Ascending aorta (tissue), 2 donors: ENCODE measurements around the gene ECM1. TPM values are rescaled to one million over a fixed set of nuclear protein-coding genes. Genes with fewer than 3 reads are reported as not detected.

Experiments used
- DNase-seq, 2 donors: peaks; one replicate each; pipeline ENCODE4 v3.0.0-alpha.2; 2019; ENCODE audit warnings: low spot score in 2 of 2
- H3K27ac ChIP-seq, 2 donors: fragments of 200-600 bp; sonication (generic); one replicate each; pipeline ENCODE4 v1.5.1; 2016 to 2017; ENCODE audit warnings: mild to moderate bottlenecking in 1 of 2
- H3K27me3 ChIP-seq: fragments of 200-600 bp; sonication (generic); one replicate; pipeline ENCODE4 v1.5.1; 2017
- H3K36me3 ChIP-seq, 2 donors: fragments of 200-600 bp; sonication (generic); one replicate each; pipeline ENCODE4 v1.5.1; 2016
- H3K4me1 ChIP-seq, 2 donors: fragments of 200-600 bp; sonication (generic); one replicate each; pipeline ENCODE4 v1.5.1; 2016 to 2017; ENCODE audit warnings: mild to moderate bottlenecking in 1 of 2
- H3K4me3 ChIP-seq, 2 donors: fragments of 200-600 bp; sonication (generic); one replicate each; pipeline ENCODE4 v1.5.1; 2016 to 2017; ENCODE audit warnings: mild to moderate bottlenecking in 1 of 2
- H3K9me3 ChIP-seq, 2 donors: fragments of 200-600 bp; sonication (generic); one replicate each; pipeline ENCODE4 v1.5.1; 2016
- intact Hi-C: fragments of 100-400 bp; cut with DNase I; formaldehyde crosslinking; loops from one replicate; pipeline ENCODE4 v1.15.1; 2023
- total RNA-seq: library from RNA; depleted of rRNA; stranded (reverse); fragments of >200 nt; gene quantifications from one replicate; pipeline ENCODE4 v1.1.0, GENCODE V29; 2016
- TF ChIP-seq, protein P1 (sequence below), 3 experiments: fragments of 200-600 bp in 2 of 3; fragments of 450-650 bp in 1 of 3; sonication (generic) in 2 of 3; IDR thresholded peaks; one replicate each; pipeline ENCODE4 v1.5.1; 2016 to 2019; ENCODE audit warnings: antibody characterized with exemption in 3 of 3, mild to moderate bottlenecking in 1 of 3, moderate library complexity in 1 of 3

ECM1 gene
- total RNA-seq, 1 donor from 2014 or later, result 55.8 TPM

DNA sequence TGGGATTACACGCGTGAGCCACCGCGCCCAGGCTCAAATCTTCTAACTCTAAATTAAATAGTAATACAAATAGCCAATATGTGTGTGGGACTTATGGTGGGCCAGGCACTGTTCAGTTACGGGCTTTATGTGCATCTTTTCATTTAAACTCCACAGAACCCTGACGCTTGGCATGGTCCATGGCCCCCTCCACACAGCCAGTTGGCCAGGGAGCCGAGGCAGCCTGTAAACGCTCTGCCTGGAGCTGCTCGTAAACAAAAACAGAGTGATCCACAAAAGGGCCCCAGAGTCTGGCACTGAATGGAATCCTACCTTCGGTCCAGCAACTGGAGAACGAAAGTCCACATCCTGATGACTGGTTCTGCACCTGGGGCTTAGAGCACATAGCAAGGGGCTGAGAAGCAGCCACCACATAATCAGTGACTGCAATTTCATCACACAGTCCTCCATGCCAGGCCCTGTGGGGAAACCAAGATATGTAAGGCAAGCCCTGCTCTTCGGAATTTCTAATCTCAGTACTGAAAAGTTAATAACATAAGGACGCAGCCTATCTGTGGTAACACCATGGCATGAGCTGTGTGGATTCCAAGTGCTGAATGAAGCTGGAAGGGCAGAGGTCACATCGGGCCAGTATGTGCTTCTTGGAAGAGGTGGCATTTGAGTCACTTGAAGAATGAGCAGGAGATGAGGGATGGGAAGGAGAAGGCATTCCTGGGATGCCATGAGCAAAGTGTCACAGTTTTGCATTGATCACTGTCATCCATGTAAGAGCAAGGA is 27.8 kb downstream of the ECM1 start:
- DNase-seq, result no peak
- Histone ChIP-seq H3K27me3 (no peaks in the 10 kb centered on the region), H3K9me3 (no peaks in the 10 kb centered on the region), H3K4me3 (no peak overlapping the region), H3K36me3 (no peaks in the 10 kb centered on the region), H3K4me1 (peaks cover 25 to 30% of the 10 kb centered on the region in 2 donors), H3K27ac (peak overlapping the region; percentile 89 to 92)
- TF ChIP-seq, protein P1, sequence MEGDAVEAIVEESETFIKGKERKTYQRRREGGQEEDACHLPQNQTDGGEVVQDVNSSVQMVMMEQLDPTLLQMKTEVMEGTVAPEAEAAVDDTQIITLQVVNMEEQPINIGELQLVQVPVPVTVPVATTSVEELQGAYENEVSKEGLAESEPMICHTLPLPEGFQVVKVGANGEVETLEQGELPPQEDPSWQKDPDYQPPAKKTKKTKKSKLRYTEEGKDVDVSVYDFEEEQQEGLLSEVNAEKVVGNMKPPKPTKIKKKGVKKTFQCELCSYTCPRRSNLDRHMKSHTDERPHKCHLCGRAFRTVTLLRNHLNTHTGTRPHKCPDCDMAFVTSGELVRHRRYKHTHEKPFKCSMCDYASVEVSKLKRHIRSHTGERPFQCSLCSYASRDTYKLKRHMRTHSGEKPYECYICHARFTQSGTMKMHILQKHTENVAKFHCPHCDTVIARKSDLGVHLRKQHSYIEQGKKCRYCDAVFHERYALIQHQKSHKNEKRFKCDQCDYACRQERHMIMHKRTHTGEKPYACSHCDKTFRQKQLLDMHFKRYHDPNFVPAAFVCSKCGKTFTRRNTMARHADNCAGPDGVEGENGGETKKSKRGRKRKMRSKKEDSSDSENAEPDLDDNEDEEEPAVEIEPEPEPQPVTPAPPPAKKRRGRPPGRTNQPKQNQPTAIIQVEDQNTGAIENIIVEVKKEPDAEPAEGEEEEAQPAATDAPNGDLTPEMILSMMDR (IDR thresholded peaks at IDR 0.05), result no peak
- intact Hi-C loops, result loop anchor here (10.0 kb wide), 1 partner anchor 171 kb away; the partner anchor contains the start of gene RPRD2

DNA sequence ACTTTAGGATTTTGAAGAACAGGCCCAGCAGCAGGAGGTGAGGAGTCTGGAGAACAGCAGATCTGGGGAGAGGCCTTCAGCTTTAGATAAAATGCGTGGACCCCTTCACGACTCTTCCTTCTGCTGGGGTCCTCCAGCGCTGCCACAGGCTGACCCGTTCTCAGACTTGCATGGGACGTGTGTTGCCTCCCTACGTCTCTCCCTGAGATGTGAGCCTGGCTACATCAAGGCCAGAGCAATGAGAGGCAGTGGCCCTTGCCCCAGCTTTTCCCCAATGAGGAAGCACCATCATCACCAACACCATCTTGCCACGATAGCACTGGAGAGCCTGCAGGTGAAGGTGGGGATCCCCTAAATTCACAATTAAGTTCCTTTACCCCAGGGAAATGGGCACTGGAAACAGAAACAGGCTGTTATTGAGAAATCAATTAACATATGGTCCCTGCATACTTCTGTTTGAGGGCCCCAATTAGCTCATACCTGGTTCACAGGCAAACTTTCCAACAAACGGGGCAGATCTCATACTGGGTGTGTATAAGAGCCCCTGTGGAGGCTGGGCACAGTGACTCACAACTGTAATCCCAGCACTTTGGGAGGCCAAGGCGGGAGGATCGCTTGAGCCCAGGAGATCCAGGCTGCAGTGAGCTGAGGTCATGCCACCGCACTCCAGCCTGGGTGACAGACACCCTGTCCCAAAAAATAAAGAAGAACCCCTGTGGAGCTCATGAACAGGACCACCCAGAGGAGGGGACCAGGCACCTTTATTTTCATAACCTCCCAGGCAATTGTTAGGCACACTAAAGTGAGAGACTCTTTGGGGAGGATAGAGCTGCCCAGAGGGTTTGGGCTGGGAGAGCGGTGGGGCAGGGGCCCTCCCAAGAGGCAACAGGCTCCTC is 29.2 kb downstream of the ECM1 start:
- no peaks in the 10 kb centered on the region for H3K9me3 ChIP-seq
- H3K27me3 ChIP-seq, result no peaks in the 10 kb centered on the region
- peaks cover 25 to 30% of the 10 kb centered on the region in 2 donors for H3K4me1 ChIP-seq
- no peak overlapping the region for H3K4me3 ChIP-seq
- no peak for DNase-seq
- H3K36me3 ChIP-seq, result no peaks in the 10 kb centered on the region
- peak overlapping the region; percentile 86 to 92 for H3K27ac ChIP-seq
- intact Hi-C loops, result loop anchor here (10.0 kb wide), 1 partner anchor 172 kb away; the partner anchor contains the start of gene RPRD2
- TF ChIP-seq, protein P1 (IDR thresholded peaks at IDR 0.05), result no peak

DNA sequence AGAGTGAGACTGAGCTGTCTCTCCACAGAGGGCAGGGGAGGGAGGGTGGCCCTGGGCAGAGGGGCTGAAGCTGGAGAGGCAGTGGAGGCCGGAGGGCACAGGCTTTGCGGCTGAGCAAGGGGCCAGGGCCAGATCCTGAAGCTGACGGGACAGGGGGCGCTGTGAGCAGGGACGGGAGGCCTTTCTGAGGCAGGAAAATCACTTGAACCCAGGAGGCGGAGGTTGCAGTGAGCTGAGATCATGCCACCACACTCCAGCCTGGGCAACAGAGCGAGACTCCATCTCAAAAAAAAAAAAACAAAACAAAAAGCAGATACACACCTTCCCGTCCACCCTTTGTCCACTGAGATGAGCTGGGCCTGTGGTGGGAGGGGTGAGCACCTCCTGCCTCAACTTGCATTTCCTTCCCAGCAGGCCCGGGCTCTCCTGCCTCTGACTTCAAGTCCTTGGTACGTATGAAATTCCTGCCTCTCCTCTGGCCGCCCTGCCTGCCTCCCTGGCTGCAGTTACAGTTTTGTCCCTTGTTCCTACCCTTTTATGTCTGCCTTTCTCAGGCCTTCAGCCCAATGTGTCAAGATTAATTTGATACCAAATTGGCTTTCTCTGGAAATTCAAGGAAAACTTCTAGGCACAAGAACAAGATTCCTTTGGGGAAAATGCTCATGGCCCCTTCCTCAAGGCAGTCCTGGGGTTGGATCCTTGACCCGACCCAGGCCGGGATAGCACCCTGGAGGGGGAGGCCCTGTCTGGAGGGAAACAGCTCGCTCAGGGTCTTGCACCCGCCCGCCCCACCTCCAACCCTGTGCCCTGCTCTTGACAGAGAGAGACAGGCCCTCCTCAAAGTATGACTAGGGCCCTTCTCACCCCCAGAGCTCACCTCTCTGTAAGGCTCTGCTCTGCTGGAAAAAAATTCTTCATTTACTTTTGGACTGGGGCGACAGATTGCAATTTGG is 30.1 kb downstream of the ECM1 start:
- Histone ChIP-seq H3K4me1 (peaks cover 20 to 26% of the 10 kb centered on the region in 2 donors), H3K4me3 (no peak overlapping the region)
- intact Hi-C loops, result loop anchor here (10.0 kb wide), 1 partner anchor 173 kb away; the partner anchor contains the start of gene RPRD2

DNA sequence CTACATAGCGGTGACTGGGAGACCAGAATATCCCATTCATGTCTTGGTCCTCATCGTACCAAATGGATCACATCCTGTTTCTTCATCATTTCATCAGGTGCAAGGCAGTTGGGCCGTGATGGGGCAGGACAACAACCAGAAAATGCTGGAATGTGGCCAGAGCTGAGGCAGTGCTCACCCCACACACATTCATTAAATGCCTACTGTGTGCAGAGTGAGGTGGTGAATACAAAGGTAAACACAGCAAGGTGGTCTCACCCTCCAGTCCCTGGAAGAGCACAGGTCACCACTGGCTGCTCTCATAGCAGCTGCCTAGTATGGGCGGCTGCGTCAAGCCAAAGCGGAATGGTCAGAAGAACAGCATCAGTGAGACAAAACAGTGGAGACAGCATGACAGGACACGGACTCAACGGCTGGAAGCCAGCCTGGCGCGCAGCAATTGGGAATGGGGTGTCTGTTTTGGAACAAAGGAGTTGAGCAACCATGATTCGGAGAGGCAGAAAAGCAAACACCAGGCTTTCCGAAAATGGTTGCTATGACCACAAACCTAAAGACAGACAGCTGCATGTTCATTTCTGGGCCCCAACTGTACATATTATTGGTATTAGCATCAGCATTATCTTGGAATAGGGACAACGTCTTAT is 35.7 kb downstream of the ECM1 start:
- H3K4me1 ChIP-seq, result peaks cover 0 to under 1% of the 10 kb centered on the region in 2 donors
- intact Hi-C loops, result no loop called here
- H3K9me3 ChIP-seq, result no peaks in the 10 kb centered on the region
- peak in 1 of 2 donors; percentile 79 for DNase-seq
- TF ChIP-seq, protein P1 (IDR thresholded peaks at IDR 0.05), result no peak
- H3K36me3 ChIP-seq, result no peaks in the 10 kb centered on the region
- H3K27me3 ChIP-seq, result no peaks in the 10 kb centered on the region
- H3K27ac ChIP-seq, result no peak overlapping the region
- no peak overlapping the region for H3K4me3 ChIP-seq

More for the DNA sequence above, 30.1 kb downstream of the ECM1 start:
- Histone ChIP-seq H3K9me3 (no peaks in the 10 kb centered on the region), H3K36me3 (no peaks in the 10 kb centered on the region), H3K27ac (peak overlapping the region; percentile 86 to 92), H3K27me3 (no peaks in the 10 kb centered on the region)
- TF ChIP-seq, protein P1 (IDR thresholded peaks at IDR 0.05), result no peak
- peak in 1 of 2 donors; percentile 90 for DNase-seq
